ENCODE results near the gene FAU. TPM values are rescaled to one million over a fixed set of nuclear protein-coding genes. Genes with fewer than 3 reads are reported as not detected.

Gene FAU
- total and polyA plus RNA-seq, 9 of the 15 experiments (the other 6 are each of a cell fraction or from before 2014, with no cell fraction given): 433 to 1,827 (median 942) TPM

GRCh38 chr11:65116370-65117205 is 5.3 kb downstream of the FAU start (continued):
- TF ChIP-seq, protein P1, sequence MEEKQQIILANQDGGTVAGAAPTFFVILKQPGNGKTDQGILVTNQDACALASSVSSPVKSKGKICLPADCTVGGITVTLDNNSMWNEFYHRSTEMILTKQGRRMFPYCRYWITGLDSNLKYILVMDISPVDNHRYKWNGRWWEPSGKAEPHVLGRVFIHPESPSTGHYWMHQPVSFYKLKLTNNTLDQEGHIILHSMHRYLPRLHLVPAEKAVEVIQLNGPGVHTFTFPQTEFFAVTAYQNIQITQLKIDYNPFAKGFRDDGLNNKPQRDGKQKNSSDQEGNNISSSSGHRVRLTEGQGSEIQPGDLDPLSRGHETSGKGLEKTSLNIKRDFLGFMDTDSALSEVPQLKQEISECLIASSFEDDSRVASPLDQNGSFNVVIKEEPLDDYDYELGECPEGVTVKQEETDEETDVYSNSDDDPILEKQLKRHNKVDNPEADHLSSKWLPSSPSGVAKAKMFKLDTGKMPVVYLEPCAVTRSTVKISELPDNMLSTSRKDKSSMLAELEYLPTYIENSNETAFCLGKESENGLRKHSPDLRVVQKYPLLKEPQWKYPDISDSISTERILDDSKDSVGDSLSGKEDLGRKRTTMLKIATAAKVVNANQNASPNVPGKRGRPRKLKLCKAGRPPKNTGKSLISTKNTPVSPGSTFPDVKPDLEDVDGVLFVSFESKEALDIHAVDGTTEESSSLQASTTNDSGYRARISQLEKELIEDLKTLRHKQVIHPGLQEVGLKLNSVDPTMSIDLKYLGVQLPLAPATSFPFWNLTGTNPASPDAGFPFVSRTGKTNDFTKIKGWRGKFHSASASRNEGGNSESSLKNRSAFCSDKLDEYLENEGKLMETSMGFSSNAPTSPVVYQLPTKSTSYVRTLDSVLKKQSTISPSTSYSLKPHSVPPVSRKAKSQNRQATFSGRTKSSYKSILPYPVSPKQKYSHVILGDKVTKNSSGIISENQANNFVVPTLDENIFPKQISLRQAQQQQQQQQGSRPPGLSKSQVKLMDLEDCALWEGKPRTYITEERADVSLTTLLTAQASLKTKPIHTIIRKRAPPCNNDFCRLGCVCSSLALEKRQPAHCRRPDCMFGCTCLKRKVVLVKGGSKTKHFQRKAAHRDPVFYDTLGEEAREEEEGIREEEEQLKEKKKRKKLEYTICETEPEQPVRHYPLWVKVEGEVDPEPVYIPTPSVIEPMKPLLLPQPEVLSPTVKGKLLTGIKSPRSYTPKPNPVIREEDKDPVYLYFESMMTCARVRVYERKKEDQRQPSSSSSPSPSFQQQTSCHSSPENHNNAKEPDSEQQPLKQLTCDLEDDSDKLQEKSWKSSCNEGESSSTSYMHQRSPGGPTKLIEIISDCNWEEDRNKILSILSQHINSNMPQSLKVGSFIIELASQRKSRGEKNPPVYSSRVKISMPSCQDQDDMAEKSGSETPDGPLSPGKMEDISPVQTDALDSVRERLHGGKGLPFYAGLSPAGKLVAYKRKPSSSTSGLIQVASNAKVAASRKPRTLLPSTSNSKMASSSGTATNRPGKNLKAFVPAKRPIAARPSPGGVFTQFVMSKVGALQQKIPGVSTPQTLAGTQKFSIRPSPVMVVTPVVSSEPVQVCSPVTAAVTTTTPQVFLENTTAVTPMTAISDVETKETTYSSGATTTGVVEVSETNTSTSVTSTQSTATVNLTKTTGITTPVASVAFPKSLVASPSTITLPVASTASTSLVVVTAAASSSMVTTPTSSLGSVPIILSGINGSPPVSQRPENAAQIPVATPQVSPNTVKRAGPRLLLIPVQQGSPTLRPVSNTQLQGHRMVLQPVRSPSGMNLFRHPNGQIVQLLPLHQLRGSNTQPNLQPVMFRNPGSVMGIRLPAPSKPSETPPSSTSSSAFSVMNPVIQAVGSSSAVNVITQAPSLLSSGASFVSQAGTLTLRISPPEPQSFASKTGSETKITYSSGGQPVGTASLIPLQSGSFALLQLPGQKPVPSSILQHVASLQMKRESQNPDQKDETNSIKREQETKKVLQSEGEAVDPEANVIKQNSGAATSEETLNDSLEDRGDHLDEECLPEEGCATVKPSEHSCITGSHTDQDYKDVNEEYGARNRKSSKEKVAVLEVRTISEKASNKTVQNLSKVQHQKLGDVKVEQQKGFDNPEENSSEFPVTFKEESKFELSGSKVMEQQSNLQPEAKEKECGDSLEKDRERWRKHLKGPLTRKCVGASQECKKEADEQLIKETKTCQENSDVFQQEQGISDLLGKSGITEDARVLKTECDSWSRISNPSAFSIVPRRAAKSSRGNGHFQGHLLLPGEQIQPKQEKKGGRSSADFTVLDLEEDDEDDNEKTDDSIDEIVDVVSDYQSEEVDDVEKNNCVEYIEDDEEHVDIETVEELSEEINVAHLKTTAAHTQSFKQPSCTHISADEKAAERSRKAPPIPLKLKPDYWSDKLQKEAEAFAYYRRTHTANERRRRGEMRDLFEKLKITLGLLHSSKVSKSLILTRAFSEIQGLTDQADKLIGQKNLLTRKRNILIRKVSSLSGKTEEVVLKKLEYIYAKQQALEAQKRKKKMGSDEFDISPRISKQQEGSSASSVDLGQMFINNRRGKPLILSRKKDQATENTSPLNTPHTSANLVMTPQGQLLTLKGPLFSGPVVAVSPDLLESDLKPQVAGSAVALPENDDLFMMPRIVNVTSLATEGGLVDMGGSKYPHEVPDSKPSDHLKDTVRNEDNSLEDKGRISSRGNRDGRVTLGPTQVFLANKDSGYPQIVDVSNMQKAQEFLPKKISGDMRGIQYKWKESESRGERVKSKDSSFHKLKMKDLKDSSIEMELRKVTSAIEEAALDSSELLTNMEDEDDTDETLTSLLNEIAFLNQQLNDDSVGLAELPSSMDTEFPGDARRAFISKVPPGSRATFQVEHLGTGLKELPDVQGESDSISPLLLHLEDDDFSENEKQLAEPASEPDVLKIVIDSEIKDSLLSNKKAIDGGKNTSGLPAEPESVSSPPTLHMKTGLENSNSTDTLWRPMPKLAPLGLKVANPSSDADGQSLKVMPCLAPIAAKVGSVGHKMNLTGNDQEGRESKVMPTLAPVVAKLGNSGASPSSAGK (IDR thresholded peaks at IDR 0.05): peak; percentile 88
- TF ChIP-seq ZC3H8 (IDR thresholded peaks at IDR 0.05): no peak
- TF ChIP-seq ASH1L (IDR thresholded peaks at IDR 0.05; ENCODE audit: borderline replicate concordance, low read depth, partially characterized antibody): no peak
- TF ChIP-seq C11orf30 (IDR thresholded peaks at IDR 0.05; ENCODE audit: low read depth): no peak
- TF ChIP-seq, protein P2, sequence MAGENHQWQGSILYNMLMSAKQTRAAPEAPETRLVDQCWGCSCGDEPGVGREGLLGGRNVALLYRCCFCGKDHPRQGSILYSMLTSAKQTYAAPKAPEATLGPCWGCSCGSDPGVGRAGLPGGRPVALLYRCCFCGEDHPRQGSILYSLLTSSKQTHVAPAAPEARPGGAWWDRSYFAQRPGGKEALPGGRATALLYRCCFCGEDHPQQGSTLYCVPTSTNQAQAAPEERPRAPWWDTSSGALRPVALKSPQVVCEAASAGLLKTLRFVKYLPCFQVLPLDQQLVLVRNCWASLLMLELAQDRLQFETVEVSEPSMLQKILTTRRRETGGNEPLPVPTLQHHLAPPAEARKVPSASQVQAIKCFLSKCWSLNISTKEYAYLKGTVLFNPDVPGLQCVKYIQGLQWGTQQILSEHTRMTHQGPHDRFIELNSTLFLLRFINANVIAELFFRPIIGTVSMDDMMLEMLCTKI (IDR thresholded peaks at IDR 0.05; ENCODE audit: partially characterized antibody): no peak
- no peak for TF ChIP-seq TOE1 (IDR thresholded peaks at IDR 0.05; ENCODE audit: borderline replicate concordance)
- TF ChIP-seq TOE1 (CRISPR knock-in tag; IDR thresholded peaks at IDR 0.05; ENCODE audit: borderline replicate concordance, low read depth): no peak; the same call in 1 of the 2 replicates
- TF ChIP-seq HNRNPLL (IDR thresholded peaks at IDR 0.05; ENCODE audit: low read depth, low read length, poor library complexity, severe bottlenecking): no peak
- no peak for TF ChIP-seq ARID1B (IDR thresholded peaks at IDR 0.05)
- TF ChIP-seq MECOM (CRISPR knock-in tag; IDR thresholded peaks at IDR 0.05): no peak
- no peak for TF ChIP-seq XRCC5 (IDR thresholded peaks at IDR 0.05; ENCODE audit: low read depth, low read length)
- no peak for TF ChIP-seq RFX5 (IDR thresholded peaks at IDR 0.05; ENCODE audit: low read depth, low read length)
- TF ChIP-seq ZSCAN32 (CRISPR knock-in tag; IDR thresholded peaks at IDR 0.05): no peak
